Activated CD4-positive, alpha-beta T cell treated with anti-CD3 and anti-CD28 coated beads, Interleukin-2, amount 10 ng/mL, durations not matched to agents 24 days and 14 days (primary cell): Measurements from ENCODE around the gene RPS6KA5. TPM values are rescaled to one million over a fixed set of nuclear protein-coding genes. Genes with fewer than 3 reads are reported as not detected.
A peak's percentile ranks its signal among the peaks of the same experiment; 100 is the strongest.

ENCODE experiments used
- DNase-seq: peaks from one replicate; pipeline ENCODE4 v3.0.0; 2022
- H3K27ac Mint-ChIP-seq: one replicate; pipeline ENCODE4 v1.8.0; 2022; ENCODE audit warnings: mild to moderate bottlenecking, mixed read lengths
- H3K27me3 Mint-ChIP-seq: one replicate; pipeline ENCODE4 v1.8.0; 2022; ENCODE audit warnings: mixed read lengths
- H3K36me3 Mint-ChIP-seq: one replicate; pipeline ENCODE4 v1.8.0; 2022; ENCODE audit warnings: low read depth, mild to moderate bottlenecking, mixed read lengths
- H3K4me1 Mint-ChIP-seq: one replicate; pipeline ENCODE4 v1.8.0; 2021; ENCODE audit warnings: mixed read lengths
- H3K4me3 Mint-ChIP-seq: one replicate; pipeline ENCODE4 v1.8.0; 2022; ENCODE audit warnings: mild to moderate bottlenecking, moderate library complexity, mixed read lengths
- H3K9me3 Mint-ChIP-seq: one replicate; pipeline ENCODE4 v1.8.0; 2021; ENCODE audit warnings: mixed read lengths
- intact Hi-C: fragments of 100-400 bp; cut with micrococcal nuclease; formaldehyde crosslinking; loops from one replicate; pipeline ENCODE4 v1.15.1; 2023
- total RNA-seq: library from RNA; stranded (reverse); gene quantifications from 2 replicates; pipeline ENCODE4 v1.2.3, GENCODE V29; 2022

The RPS6KA5 gene
- total RNA-seq, 1 donor from 2014 or later: 13.8 TPM

GRCh38 chr14:91009501-91010152 is 50.8 kb downstream of the RPS6KA5 start:
- Mint-ChIP-seq H3K9me3 (peaks cover 8% of the 10 kb centered on the region), H3K36me3 (peaks cover 11% of the 10 kb centered on the region), H3K27me3 (no peaks in the 10 kb centered on the region), H3K4me3 (peak overlapping the region; percentile 55), H3K4me1 (peaks cover 38% of the 10 kb centered on the region), H3K27ac (peak overlapping the region; percentile 74)
- DNase-seq: peak; percentile 76
- intact Hi-C loops: loop anchor here (1.0 to 5.0 kb wide), 4 partner anchors 13 to 39 kb away; no protein-coding TSS in a partner anchor

GRCh38 chr14:91008759-91009409 is 51.6 kb downstream of the RPS6KA5 start:
- Mint-ChIP-seq H3K9me3 (peaks cover 8% of the 10 kb centered on the region), H3K27me3 (no peaks in the 10 kb centered on the region), H3K36me3 (peaks cover 12% of the 10 kb centered on the region), H3K27ac (no peak overlapping the region), H3K4me3 (no peak overlapping the region), H3K4me1 (peaks cover 38% of the 10 kb centered on the region)
- intact Hi-C loops: loop anchor here (1.0 to 5.0 kb wide), 4 partner anchors 14 to 39 kb away; no protein-coding TSS in a partner anchor
- no peak for DNase-seq

GRCh38 chr14:91005716-91006115 is 54.7 kb downstream of the RPS6KA5 start:
- intact Hi-C loops: loop anchor here (5.0 kb wide), 1 partner anchor 42 kb away; no protein-coding TSS in a partner anchor
- Mint-ChIP-seq H3K4me3 (no peak overlapping the region), H3K36me3 (peaks cover 13% of the 10 kb centered on the region), H3K27me3 (no peaks in the 10 kb centered on the region), H3K4me1 (peaks cover 34% of the 10 kb centered on the region), H3K9me3 (peaks cover 5% of the 10 kb centered on the region), H3K27ac (no peak overlapping the region)
- no peak for DNase-seq

GRCh38 chr14:91004987-91005386 is 55.5 kb downstream of the RPS6KA5 start:
- no peak overlapping the region for H3K27ac Mint-ChIP-seq
- no peak for DNase-seq
- peaks cover 11% of the 10 kb centered on the region for H3K36me3 Mint-ChIP-seq
- H3K4me3 Mint-ChIP-seq: no peak overlapping the region
- H3K27me3 Mint-ChIP-seq: no peaks in the 10 kb centered on the region
- no peaks in the 10 kb centered on the region for H3K9me3 Mint-ChIP-seq
- intact Hi-C loops: loop anchor here (5.0 kb wide), 1 partner anchor 42 kb away; no protein-coding TSS in a partner anchor
- H3K4me1 Mint-ChIP-seq: peaks cover 27% of the 10 kb centered on the region

GRCh38 chr14:90999299-90999698 is 61.1 kb downstream of the RPS6KA5 start:
- Mint-ChIP-seq H3K9me3 (no peaks in the 10 kb centered on the region), H3K36me3 (peaks cover 36% of the 10 kb centered on the region), H3K4me3 (no peak overlapping the region), H3K4me1 (peaks cover 12% of the 10 kb centered on the region), H3K27ac (no peak overlapping the region), H3K27me3 (no peaks in the 10 kb centered on the region)
- no peak for DNase-seq
- intact Hi-C loops: no loop called here

GRCh38 chr14:90996967-90997366 is 63.5 kb downstream of the RPS6KA5 start:
- H3K36me3 Mint-ChIP-seq: peaks cover 50% of the 10 kb centered on the region
- H3K4me3 Mint-ChIP-seq: no peak overlapping the region
- intact Hi-C loops: no loop called here
- H3K9me3 Mint-ChIP-seq: no peaks in the 10 kb centered on the region
- H3K27ac Mint-ChIP-seq: no peak overlapping the region
- no peaks in the 10 kb centered on the region for H3K27me3 Mint-ChIP-seq
- peaks cover 24% of the 10 kb centered on the region for H3K4me1 Mint-ChIP-seq
- no peak for DNase-seq

GRCh38 chr14:90995785-90996184 is 64.7 kb downstream of the RPS6KA5 start:
- no peak overlapping the region for H3K27ac Mint-ChIP-seq
- H3K4me1 Mint-ChIP-seq: peaks cover 32% of the 10 kb centered on the region
- peaks cover 56% of the 10 kb centered on the region for H3K36me3 Mint-ChIP-seq

GRCh38 chr14:90993792-90994191 is 66.6 kb downstream of the RPS6KA5 start:
- Mint-ChIP-seq H3K27ac (no peak overlapping the region), H3K4me3 (no peak overlapping the region), H3K9me3 (peaks cover 4% of the 10 kb centered on the region), H3K4me1 (peaks cover 29% of the 10 kb centered on the region), H3K27me3 (no peaks in the 10 kb centered on the region), H3K36me3 (peaks cover 58% of the 10 kb centered on the region)
- DNase-seq: no peak
- intact Hi-C loops: loop anchor here (2.0 kb wide), 1 partner anchor 15 kb away; no protein-coding TSS in a partner anchor

More at GRCh38 chr14:90995785-90996184, 64.7 kb downstream of the RPS6KA5 start:
- intact Hi-C loops: no loop called here
- no peak for DNase-seq
- H3K27me3 Mint-ChIP-seq: no peaks in the 10 kb centered on the region
- H3K4me3 Mint-ChIP-seq: no peak overlapping the region
- peaks cover under 1% of the 10 kb centered on the region for H3K9me3 Mint-ChIP-seq

GRCh38 chr14:90991690-90992443 is 68.6 kb downstream of the RPS6KA5 start:
- intact Hi-C loops: loop anchor here (1.0 to 2.0 kb wide), 2 partner anchors 17 to 22 kb away; no protein-coding TSS in a partner anchor
- H3K4me1 Mint-ChIP-seq: peaks cover 32% of the 10 kb centered on the region

GRCh38 chr14:90990141-90990540 is 70.3 kb downstream of the RPS6KA5 start:
- intact Hi-C loops: no loop called here
- Mint-ChIP-seq H3K9me3 (peaks cover 4% of the 10 kb centered on the region), H3K36me3 (peaks cover 59% of the 10 kb centered on the region), H3K4me1 (peaks cover 37% of the 10 kb centered on the region), H3K27me3 (no peaks in the 10 kb centered on the region), H3K4me3 (no peak overlapping the region), H3K27ac (no peak overlapping the region)
- DNase-seq: no peak

More at GRCh38 chr14:90991690-90992443, 68.6 kb downstream of the RPS6KA5 start:
- H3K27ac Mint-ChIP-seq: peak overlapping the region; percentile 35
- no peaks in the 10 kb centered on the region for H3K27me3 Mint-ChIP-seq
- no peak overlapping the region for H3K4me3 Mint-ChIP-seq
- peaks cover 4% of the 10 kb centered on the region for H3K9me3 Mint-ChIP-seq
- H3K36me3 Mint-ChIP-seq: peaks cover 55% of the 10 kb centered on the region
- no peak for DNase-seq

- intact Hi-C loops: no loop called here
These were observed 73.3 kb downstream of the RPS6KA5 start for GRCh38 chr14:90987140-90987539.

GRCh38 chr14:90986510-90986909 is 73.9 kb downstream of the RPS6KA5 start:
- no peak overlapping the region for H3K27ac Mint-ChIP-seq
- intact Hi-C loops: no loop called here

More at GRCh38 chr14:90987140-90987539, 73.3 kb downstream of the RPS6KA5 start:
- Mint-ChIP-seq H3K4me3 (no peak overlapping the region), H3K27me3 (no peaks in the 10 kb centered on the region), H3K36me3 (peaks cover 41% of the 10 kb centered on the region), H3K27ac (no peak overlapping the region), H3K4me1 (peaks cover 28% of the 10 kb centered on the region), H3K9me3 (peaks cover 4% of the 10 kb centered on the region)
- DNase-seq: no peak

GRCh38 chr14:90985601-90986242 is 74.7 kb downstream of the RPS6KA5 start:
- DNase-seq: no peak
- peaks cover 3% of the 10 kb centered on the region for H3K9me3 Mint-ChIP-seq
- peaks cover 32% of the 10 kb centered on the region for H3K36me3 Mint-ChIP-seq
- H3K27me3 Mint-ChIP-seq: no peaks in the 10 kb centered on the region
- H3K27ac Mint-ChIP-seq: no peak overlapping the region
- no peak overlapping the region for H3K4me3 Mint-ChIP-seq
- intact Hi-C loops: no loop called here
- H3K4me1 Mint-ChIP-seq: peaks cover 18% of the 10 kb centered on the region

More at GRCh38 chr14:90986510-90986909, 73.9 kb downstream of the RPS6KA5 start:
- Mint-ChIP-seq H3K4me1 (peaks cover 25% of the 10 kb centered on the region), H3K4me3 (no peak overlapping the region), H3K27me3 (no peaks in the 10 kb centered on the region), H3K9me3 (peaks cover 4% of the 10 kb centered on the region), H3K36me3 (peaks cover 39% of the 10 kb centered on the region)
- DNase-seq: no peak
